HepG2 (cell line): ENCODE results near the gene QRSL1.

Experiments used
- CREB1 ChIP-seq, 2 experiments: fragments of 450-650 bp in 1 of 2; IDR thresholded peaks; 2 replicates each; pipeline ENCODE4 v1.6.1; 2016 to 2017; ENCODE audit warnings: control low read depth in 1 of 2, mild to moderate bottlenecking in 1 of 2, missing compliant biosample characterization in 1 of 2, missing genetic modification characterization in 1 of 2
- EZH2 ChIP-seq: conservative IDR thresholded peaks from 2 replicates; pipeline ENCODE4 v1.6.1; 2012; ENCODE audit warnings: mild to moderate bottlenecking, low read depth, low read length, moderate library complexity
- FOXA1 ChIP-seq, 2 experiments: fragments of 450-650 bp in 1 of 2; sonication (generic) in 1 of 2; formaldehyde crosslinking in 1 of 2; IDR thresholded peaks; 2 replicates each; pipeline versions ENCODE4 v1.4.0 to v1.6.1; 2016 to 2020; ENCODE audit warnings: missing genetic modification reagents in 1 of 2
- FOXP1 ChIP-seq, 2 experiments: fragments of 450-650 bp in 1 of 2; IDR thresholded peaks; 2 replicates each; pipeline ENCODE4 v1.6.1; 2017 to 2018; ENCODE audit warnings: antibody characterized with exemption in 1 of 2
- POGZ ChIP-seq: sonication (generic); formaldehyde crosslinking; IDR thresholded peaks from 2 replicates; pipeline ENCODE4 v1.4.0; 2020; ENCODE audit warnings: mild to moderate bottlenecking, missing genetic modification reagents
- POLR2A ChIP-seq, 2 experiments: IDR thresholded peaks; 2 replicates each; pipeline ENCODE4 v1.6.1; 2011; ENCODE audit warnings: low read depth in 2 of 2, low read length in 2 of 2, mild to moderate bottlenecking in 1 of 2, moderate library complexity in 1 of 2; ENCODE audit not compliant: insufficient read depth in 1 of 2
- RAD21 ChIP-seq: fragments of 450-650 bp; formaldehyde crosslinking; IDR thresholded peaks from 2 replicates; pipeline ENCODE4 v1.5.0; 2020; ENCODE audit warnings: mild to moderate bottlenecking
- TBP ChIP-seq: sonication (generic); formaldehyde crosslinking; IDR thresholded peaks from 2 replicates; pipeline ENCODE4 v1.5.0; 2020; ENCODE audit warnings: missing genetic modification reagents
- ZBTB1 ChIP-seq: sonication (generic); formaldehyde crosslinking; IDR thresholded peaks from 2 replicates; pipeline ENCODE4 v1.4.0; 2020; ENCODE audit warnings: missing genetic modification reagents, borderline replicate concordance
- ZNF709 ChIP-seq: sonication (generic); formaldehyde crosslinking; IDR thresholded peaks from 2 replicates; pipeline ENCODE4 v1.5.0; 2020; ENCODE audit warnings: mild to moderate bottlenecking, missing genetic modification reagents
- TF ChIP-seq, protein P1 (sequence below): sonication (generic); formaldehyde crosslinking; IDR thresholded peaks from 2 replicates; pipeline ENCODE4 v1.4.0; 2020; ENCODE audit warnings: missing genetic modification reagents
- TF ChIP-seq, protein P2 (sequence below): sonication (generic); formaldehyde crosslinking; IDR thresholded peaks from 2 replicates; pipeline ENCODE4 v1.5.0; 2020; ENCODE audit warnings: mild to moderate bottlenecking, missing genetic modification reagents, moderate library complexity
- TF ChIP-seq, protein P3 (sequence below): sonication (generic); formaldehyde crosslinking; IDR thresholded peaks from 2 replicates; pipeline ENCODE4 v1.4.0; 2020; ENCODE audit warnings: missing genetic modification reagents, borderline replicate concordance

DNA sequence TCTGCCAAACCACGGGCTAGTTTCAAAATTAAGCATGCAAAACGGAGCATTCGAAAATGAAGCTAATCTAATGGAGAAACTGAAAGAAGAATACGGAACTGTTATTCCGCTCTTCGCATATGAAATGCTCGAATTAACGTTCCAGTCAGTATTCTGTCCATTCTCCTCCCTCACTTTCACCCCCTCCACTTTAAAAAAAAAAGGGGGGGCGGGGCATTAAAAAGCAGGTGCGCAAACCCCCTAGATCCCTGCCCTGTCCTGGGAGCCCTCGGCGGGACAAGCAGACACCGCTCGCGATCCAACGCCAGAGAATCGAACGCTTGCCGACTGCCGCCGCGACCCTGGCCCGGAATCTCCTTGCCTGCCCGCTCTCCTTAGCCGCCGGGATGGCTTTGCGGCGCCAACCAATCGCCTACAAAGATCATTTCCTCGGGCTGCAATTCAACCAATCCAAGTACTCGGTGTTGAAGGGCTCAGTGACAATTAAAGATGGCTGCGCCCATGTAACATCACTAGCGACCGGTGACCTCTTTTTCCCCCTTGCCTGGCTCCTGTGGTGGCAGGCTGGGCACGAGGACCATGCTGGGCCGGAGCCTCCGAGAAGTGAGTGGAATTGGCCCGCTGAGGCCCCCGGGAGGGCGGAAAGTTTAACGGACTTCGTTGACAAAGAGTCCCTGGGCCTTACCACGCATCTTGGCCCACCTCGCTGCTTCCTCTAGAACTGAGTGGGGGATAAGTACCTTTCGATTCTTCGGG is at the start of gene QRSL1, which contains the start of gene RTN4IP1:
- TF ChIP-seq, protein P1, sequence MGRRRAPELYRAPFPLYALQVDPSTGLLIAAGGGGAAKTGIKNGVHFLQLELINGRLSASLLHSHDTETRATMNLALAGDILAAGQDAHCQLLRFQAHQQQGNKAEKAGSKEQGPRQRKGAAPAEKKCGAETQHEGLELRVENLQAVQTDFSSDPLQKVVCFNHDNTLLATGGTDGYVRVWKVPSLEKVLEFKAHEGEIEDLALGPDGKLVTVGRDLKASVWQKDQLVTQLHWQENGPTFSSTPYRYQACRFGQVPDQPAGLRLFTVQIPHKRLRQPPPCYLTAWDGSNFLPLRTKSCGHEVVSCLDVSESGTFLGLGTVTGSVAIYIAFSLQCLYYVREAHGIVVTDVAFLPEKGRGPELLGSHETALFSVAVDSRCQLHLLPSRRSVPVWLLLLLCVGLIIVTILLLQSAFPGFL, result no peak
- TF ChIP-seq FOXA1 (IDR thresholded peaks at IDR 0.05) (no peak), FOXA1 (CRISPR knock-in tag; IDR thresholded peaks at IDR 0.05) (no peak), TBP (CRISPR knock-in tag) (no peak), ZBTB1 (CRISPR knock-in tag) (no peak), RAD21 (CRISPR knock-in tag) (peak; percentile 19; the same call in 1 of the 2 replicates), EZH2 (no peak), POLR2A (IDR thresholded peaks at IDR 0.05; ENCODE audit: insufficient read depth in 1 of 2, low read depth in 2 of 2, low read length in 2 of 2) (peak; percentile 64 to 82), ZNF709 (CRISPR knock-in tag) (no peak), CREB1 (IDR thresholded peaks at IDR 0.05) (peak; percentile 53; the same call in 1 of the 2 replicates), CREB1 (CRISPR knock-in tag; IDR thresholded peaks at IDR 0.05) (peak; percentile 87), POGZ (CRISPR knock-in tag) (peak; percentile 74), FOXP1 (IDR thresholded peaks at IDR 0.05) (no peak), FOXP1 (CRISPR knock-in tag; IDR thresholded peaks at IDR 0.05) (no peak)
- TF ChIP-seq, protein P2, sequence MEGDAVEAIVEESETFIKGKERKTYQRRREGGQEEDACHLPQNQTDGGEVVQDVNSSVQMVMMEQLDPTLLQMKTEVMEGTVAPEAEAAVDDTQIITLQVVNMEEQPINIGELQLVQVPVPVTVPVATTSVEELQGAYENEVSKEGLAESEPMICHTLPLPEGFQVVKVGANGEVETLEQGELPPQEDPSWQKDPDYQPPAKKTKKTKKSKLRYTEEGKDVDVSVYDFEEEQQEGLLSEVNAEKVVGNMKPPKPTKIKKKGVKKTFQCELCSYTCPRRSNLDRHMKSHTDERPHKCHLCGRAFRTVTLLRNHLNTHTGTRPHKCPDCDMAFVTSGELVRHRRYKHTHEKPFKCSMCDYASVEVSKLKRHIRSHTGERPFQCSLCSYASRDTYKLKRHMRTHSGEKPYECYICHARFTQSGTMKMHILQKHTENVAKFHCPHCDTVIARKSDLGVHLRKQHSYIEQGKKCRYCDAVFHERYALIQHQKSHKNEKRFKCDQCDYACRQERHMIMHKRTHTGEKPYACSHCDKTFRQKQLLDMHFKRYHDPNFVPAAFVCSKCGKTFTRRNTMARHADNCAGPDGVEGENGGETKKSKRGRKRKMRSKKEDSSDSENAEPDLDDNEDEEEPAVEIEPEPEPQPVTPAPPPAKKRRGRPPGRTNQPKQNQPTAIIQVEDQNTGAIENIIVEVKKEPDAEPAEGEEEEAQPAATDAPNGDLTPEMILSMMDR, result no peak
- TF ChIP-seq, protein P3, sequence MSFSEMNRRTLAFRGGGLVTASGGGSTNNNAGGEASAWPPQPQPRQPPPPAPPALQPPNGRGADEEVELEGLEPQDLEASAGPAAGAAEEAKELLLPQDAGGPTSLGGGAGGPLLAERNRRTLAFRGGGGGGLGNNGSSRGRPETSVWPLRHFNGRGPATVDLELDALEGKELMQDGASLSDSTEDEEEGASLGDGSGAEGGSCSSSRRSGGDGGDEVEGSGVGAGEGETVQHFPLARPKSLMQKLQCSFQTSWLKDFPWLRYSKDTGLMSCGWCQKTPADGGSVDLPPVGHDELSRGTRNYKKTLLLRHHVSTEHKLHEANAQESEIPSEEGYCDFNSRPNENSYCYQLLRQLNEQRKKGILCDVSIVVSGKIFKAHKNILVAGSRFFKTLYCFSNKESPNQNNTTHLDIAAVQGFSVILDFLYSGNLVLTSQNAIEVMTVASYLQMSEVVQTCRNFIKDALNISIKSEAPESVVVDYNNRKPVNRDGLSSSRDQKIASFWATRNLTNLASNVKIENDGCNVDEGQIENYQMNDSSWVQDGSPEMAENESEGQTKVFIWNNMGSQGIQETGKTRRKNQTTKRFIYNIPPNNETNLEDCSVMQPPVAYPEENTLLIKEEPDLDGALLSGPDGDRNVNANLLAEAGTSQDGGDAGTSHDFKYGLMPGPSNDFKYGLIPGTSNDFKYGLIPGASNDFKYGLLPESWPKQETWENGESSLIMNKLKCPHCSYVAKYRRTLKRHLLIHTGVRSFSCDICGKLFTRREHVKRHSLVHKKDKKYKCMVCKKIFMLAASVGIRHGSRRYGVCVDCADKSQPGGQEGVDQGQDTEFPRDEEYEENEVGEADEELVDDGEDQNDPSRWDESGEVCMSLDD, result no peak
